Kidney (tissue), 14 donors: ENCODE measurements around the gene BRD1. TPM values are rescaled to one million over a fixed set of nuclear protein-coding genes. Genes with fewer than 3 reads are reported as not detected.
A peak's percentile ranks its signal among the peaks of the same experiment; 100 is the strongest.

Source experiments
- DNase-seq, 5 donors: peaks; one replicate each; pipeline ENCODE4 v3.0.0-alpha.2; 2013 to 2020
- FAIRE-seq: peaks from 2 replicates; lab custom pipeline; 2012; peaks lifted over from hg19 to GRCh38; lab: Jason Lieb, UNC
- H3K27ac ChIP-seq, 2 donors: one replicate each; pipeline ENCODE4 v1.7.0; 2013; ENCODE audit warnings: low read depth in 2 of 2, low read length in 2 of 2, inconsistent platforms in 1 of 2
- H3K27me3 ChIP-seq: one replicate; pipeline ENCODE4 v1.7.1; 2013; ENCODE audit warnings: low read length, inconsistent platforms; ENCODE audit not compliant: control insufficient read depth, insufficient read depth
- H3K36me3 ChIP-seq, 3 donors: one replicate each; pipeline versions ENCODE4 v1.7.0 to v1.7.1; 2013; ENCODE audit warnings: low read length in 3 of 3, control low read depth in 1 of 3, inconsistent platforms in 1 of 3; ENCODE audit not compliant: insufficient read depth in 3 of 3, control insufficient read depth in 2 of 3
- H3K4me1 ChIP-seq, 3 donors: one replicate each; pipeline versions ENCODE4 v1.7.0 to v1.7.1; 2013; ENCODE audit warnings: low read length in 3 of 3, inconsistent platforms in 1 of 3, low read depth in 1 of 3; ENCODE audit not compliant: control insufficient read depth in 2 of 3, insufficient read depth in 2 of 3
- H3K4me3 ChIP-seq, 3 donors: one replicate each; pipeline versions ENCODE4 v1.7.0 to v1.8.1; 2013; ENCODE audit warnings: low read length in 3 of 3, control low read depth in 1 of 3, inconsistent platforms in 1 of 3
- H3K9ac ChIP-seq, 3 donors: one replicate each; pipeline versions ENCODE4 v1.7.0 to v1.7.1; 2013; ENCODE audit warnings: low read length in 3 of 3, control low read depth in 1 of 3, inconsistent platforms in 1 of 3
- H3K9me3 ChIP-seq, 3 donors: one replicate each; pipeline versions ENCODE4 v1.7.0 to v1.7.1; 2013; ENCODE audit warnings: low read length in 3 of 3, control low read depth in 1 of 3, inconsistent platforms in 1 of 3; ENCODE audit not compliant: control insufficient read depth in 2 of 3, insufficient read depth in 1 of 3
- CTCF ChIP-seq: IDR thresholded peaks from 3 replicates; pipeline ENCODE4 v1.5.1; 2012; ENCODE audit warnings: mild to moderate bottlenecking, moderate library complexity, borderline replicate concordance; ENCODE audit not compliant: insufficient read depth; ENCODE audit errors: extremely low read depth
- intact Hi-C: fragments of 100-400 bp; cut with DNase I; formaldehyde crosslinking; loops from one replicate; pipeline ENCODE4 v1.11.1; 2022
- polyA plus RNA-seq: library from polyadenylated mRNA; stranded (reverse); fragments of 350-450 nt; fragmentation: Illumina TruSeq; extraction: RNeasy Lipid Tissue Mini Kit (QIAGEN cat#74804); gene quantifications from one replicate; pipeline ENCODE4 v1.2.3, GENCODE V29; 2014; ENCODE audit warnings: low read depth, low replicate concordance; ENCODE audit not compliant: insufficient read depth
- total RNA-seq: library from RNA; stranded (reverse); fragmentation: NEBNext Ultra II Directional; extraction: Animal tissue kit (Norgen Biotek cat#: 25700); gene quantifications from one replicate; pipeline ENCODE4 v1.2.1, GENCODE V29; 2021
- donor health status: control.
- donor health status: control.
- donor health status: control.
- donor health status: control.
- donor health status: control.
- donor health status: DM: yes; HTN: yes; CAD: no.
- donor health status: Normal renal cell carcinoma (clear cell type).

Gene BRD1
- total and polyA plus RNA-seq, 2 donors from 2014 or later = 8.1 to 40.5 TPM

GRCh38 chr22:49828599-49828965, 909 bp upstream of the BRD1 start:
- no peaks in the 10 kb centered on the region for H3K27me3 ChIP-seq
- no peak for FAIRE-seq
- no peak overlapping the region for H3K4me3 ChIP-seq
- peaks cover 1 to 11% (median 2%) of the 10 kb centered on the region in 3 donors for H3K36me3 ChIP-seq
- TF ChIP-seq CTCF = no peak
- peaks cover 0 to 16% (median 0%) of the 10 kb centered on the region in 3 donors for H3K9me3 ChIP-seq
- H3K9ac ChIP-seq = no peak overlapping the region
- H3K27ac ChIP-seq = no peak overlapping the region
- intact Hi-C loops = no loop called here
- peak in 1 of 5 donors; percentile 74 for DNase-seq
- peaks cover 0 to 23% (median 9%) of the 10 kb centered on the region in 3 donors for H3K4me1 ChIP-seq

- intact Hi-C loops = no loop called here
- Histone ChIP-seq H3K9ac (no peak overlapping the region), H3K4me3 (no peak overlapping the region), H3K9me3 (peaks cover 0 to 16% (median 0%) of the 10 kb centered on the region in 3 donors), H3K27me3 (no peaks in the 10 kb centered on the region), H3K36me3 (peaks cover 4 to 23% (median 10%) of the 10 kb centered on the region in 3 donors), H3K4me1 (peaks cover 0 to 24% (median 9%) of the 10 kb centered on the region in 3 donors), H3K27ac (peak overlapping the region; percentile 48 to 63)
- peak in 1 of 5 donors; percentile 51 for DNase-seq
- FAIRE-seq = no peak
- TF ChIP-seq CTCF = no peak
These were observed 311 bp downstream of the BRD1 start for GRCh38 chr22:49827271-49827852.

GRCh38 chr22:49826603-49827270, 936 bp downstream of the BRD1 start:
- peaks cover 4 to 23% (median 10%) of the 10 kb centered on the region in 3 donors for H3K36me3 ChIP-seq
- peak overlapping the region; percentile 48 to 63 for H3K27ac ChIP-seq
- no peaks in the 10 kb centered on the region for H3K27me3 ChIP-seq
- peaks cover 0 to 14% (median 0%) of the 10 kb centered on the region in 3 donors for H3K9me3 ChIP-seq
- DNase-seq = peak in 3 of 5 donors; percentile 29 to 61 (median 37)
- TF ChIP-seq CTCF = no peak
- no peak for FAIRE-seq
- peak overlapping the region; percentile 36 to 72 (median 53) for H3K4me3 ChIP-seq
- intact Hi-C loops = no loop called here
- peak overlapping the region in 2 of 3 donors; percentile 54 to 80 for H3K9ac ChIP-seq
- peaks cover 0 to 24% (median 9%) of the 10 kb centered on the region in 3 donors for H3K4me1 ChIP-seq
